Tibial artery (tissue), 4 donors: Measurements from ENCODE around the gene ADORA1.

Source experiments
- DNase-seq, 2 donors: peaks; one replicate each; pipeline ENCODE4 v3.0.0-alpha.2; 2019
- H3K27ac ChIP-seq, 2 donors: fragments of 200-600 bp; sonication (generic) in 1 of 2; 1 replicate in 1 of 2; 2 replicates in 1 of 2; pipeline ENCODE4 v1.5.1; 2018 to 2019; ENCODE audit warnings: mild to moderate bottlenecking in 1 of 2
- H3K27me3 ChIP-seq, 2 donors: fragments of 200-600 bp; sonication (generic) in 1 of 2; one replicate each; pipeline versions ENCODE4 v1.5.1 to v1.6.0; 2016 to 2019
- H3K36me3 ChIP-seq, 3 donors: fragments of 200-600 bp; sonication (generic) in 2 of 3; one replicate each; pipeline ENCODE4 v1.5.1; 2016 to 2019; ENCODE audit warnings: mild to moderate bottlenecking in 2 of 3
- H3K4me1 ChIP-seq, 4 donors: fragments of 200-600 bp; sonication (generic) in 2 of 4; 1 replicate in 3 of 4; 2 replicates in 1 of 4; pipeline ENCODE4 v1.5.1; 2016 to 2019
- H3K4me3 ChIP-seq, 2 donors: fragments of 200-600 bp; sonication (generic) in 1 of 2; 1 replicate in 1 of 2; 2 replicates in 1 of 2; pipeline ENCODE4 v1.5.1; 2018 to 2019; ENCODE audit warnings: mild to moderate bottlenecking in 2 of 2
- H3K9me3 ChIP-seq, 3 donors: fragments of 200-600 bp; sonication (generic) in 1 of 3; one replicate each; pipeline ENCODE4 v1.5.1; 2016 to 2019
- intact Hi-C: fragments of 100-400 bp; cut with DNase I; formaldehyde crosslinking; loops from one replicate; pipeline ENCODE4 v1.15.0; 2023; ENCODE audit warnings: low total_unique reads
- TF ChIP-seq, protein P1 (sequence below), 2 experiments: fragments of 200-600 bp in 1 of 2; fragments of 450-650 bp in 1 of 2; IDR thresholded peaks; one replicate each; pipeline ENCODE4 v1.5.1; 2017 to 2019; ENCODE audit warnings: antibody characterized with exemption in 2 of 2, mild to moderate bottlenecking in 1 of 2, moderate library complexity in 1 of 2

Gene ADORA1

DNA sequence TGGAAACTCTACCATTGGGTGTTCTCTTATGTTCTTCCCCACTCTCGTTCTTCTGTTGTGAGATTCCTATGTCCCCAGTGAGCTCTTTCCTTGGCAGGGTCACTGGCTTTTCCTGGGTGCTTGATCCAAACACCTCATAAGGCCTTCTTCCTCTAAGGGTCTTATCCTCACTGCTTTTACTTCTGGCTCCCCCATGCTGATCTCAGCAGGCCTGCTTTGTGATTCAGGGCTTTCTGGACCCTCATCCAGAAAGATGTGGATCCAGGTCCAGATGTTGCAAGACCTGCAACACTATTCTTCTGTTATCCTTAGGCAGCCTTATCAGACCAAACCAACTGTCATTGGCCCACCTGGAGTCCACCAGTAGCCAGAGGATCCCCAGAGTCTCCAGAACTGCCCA is 30.5 kb upstream of the ADORA1 start:
- H3K4me1 ChIP-seq, result no peaks in the 10 kb centered on the region
- no peak overlapping the region for H3K4me3 ChIP-seq
- no peaks in the 10 kb centered on the region for H3K36me3 ChIP-seq
- no peak for DNase-seq
- H3K9me3 ChIP-seq, result peaks cover 4 to 19% (median 13%) of the 10 kb centered on the region in 3 donors
- TF ChIP-seq, protein P1, sequence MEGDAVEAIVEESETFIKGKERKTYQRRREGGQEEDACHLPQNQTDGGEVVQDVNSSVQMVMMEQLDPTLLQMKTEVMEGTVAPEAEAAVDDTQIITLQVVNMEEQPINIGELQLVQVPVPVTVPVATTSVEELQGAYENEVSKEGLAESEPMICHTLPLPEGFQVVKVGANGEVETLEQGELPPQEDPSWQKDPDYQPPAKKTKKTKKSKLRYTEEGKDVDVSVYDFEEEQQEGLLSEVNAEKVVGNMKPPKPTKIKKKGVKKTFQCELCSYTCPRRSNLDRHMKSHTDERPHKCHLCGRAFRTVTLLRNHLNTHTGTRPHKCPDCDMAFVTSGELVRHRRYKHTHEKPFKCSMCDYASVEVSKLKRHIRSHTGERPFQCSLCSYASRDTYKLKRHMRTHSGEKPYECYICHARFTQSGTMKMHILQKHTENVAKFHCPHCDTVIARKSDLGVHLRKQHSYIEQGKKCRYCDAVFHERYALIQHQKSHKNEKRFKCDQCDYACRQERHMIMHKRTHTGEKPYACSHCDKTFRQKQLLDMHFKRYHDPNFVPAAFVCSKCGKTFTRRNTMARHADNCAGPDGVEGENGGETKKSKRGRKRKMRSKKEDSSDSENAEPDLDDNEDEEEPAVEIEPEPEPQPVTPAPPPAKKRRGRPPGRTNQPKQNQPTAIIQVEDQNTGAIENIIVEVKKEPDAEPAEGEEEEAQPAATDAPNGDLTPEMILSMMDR (IDR thresholded peaks at IDR 0.05), result no peak
- H3K27me3 ChIP-seq, result peaks cover 0 to 6% of the 10 kb centered on the region in 2 donors
- no peak overlapping the region for H3K27ac ChIP-seq
- intact Hi-C loops, result no loop called here

DNA sequence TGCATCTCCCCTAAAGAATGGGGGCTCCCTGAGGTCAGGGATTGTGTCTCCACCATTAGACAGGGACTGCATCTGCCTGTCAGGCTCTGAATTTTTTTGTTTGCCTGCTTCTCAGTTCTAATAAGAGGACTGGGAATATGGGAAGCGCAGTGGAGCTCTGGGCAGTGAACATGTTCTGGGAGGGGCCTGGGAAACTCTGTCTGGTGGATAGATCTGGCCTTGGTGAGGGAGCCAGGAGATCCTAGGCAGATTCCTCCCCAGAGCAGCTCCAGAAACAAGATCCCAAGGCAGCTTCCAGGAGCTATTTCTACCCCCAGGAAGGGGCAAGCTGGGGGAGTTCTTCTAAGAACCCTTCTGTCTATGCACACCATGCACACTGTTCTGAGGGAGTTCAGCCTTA is 29.1 kb upstream of the ADORA1 start:
- no peaks in the 10 kb centered on the region for H3K4me1 ChIP-seq
- peaks cover 0 to 8% of the 10 kb centered on the region in 2 donors for H3K27me3 ChIP-seq
- no peaks in the 10 kb centered on the region for H3K36me3 ChIP-seq
- no peak for DNase-seq
- intact Hi-C loops, result no loop called here
- no peak overlapping the region for H3K4me3 ChIP-seq
- no peak overlapping the region for H3K27ac ChIP-seq
- TF ChIP-seq, protein P1 (IDR thresholded peaks at IDR 0.05), result no peak
- peaks cover 4 to 19% (median 13%) of the 10 kb centered on the region in 3 donors for H3K9me3 ChIP-seq

DNA sequence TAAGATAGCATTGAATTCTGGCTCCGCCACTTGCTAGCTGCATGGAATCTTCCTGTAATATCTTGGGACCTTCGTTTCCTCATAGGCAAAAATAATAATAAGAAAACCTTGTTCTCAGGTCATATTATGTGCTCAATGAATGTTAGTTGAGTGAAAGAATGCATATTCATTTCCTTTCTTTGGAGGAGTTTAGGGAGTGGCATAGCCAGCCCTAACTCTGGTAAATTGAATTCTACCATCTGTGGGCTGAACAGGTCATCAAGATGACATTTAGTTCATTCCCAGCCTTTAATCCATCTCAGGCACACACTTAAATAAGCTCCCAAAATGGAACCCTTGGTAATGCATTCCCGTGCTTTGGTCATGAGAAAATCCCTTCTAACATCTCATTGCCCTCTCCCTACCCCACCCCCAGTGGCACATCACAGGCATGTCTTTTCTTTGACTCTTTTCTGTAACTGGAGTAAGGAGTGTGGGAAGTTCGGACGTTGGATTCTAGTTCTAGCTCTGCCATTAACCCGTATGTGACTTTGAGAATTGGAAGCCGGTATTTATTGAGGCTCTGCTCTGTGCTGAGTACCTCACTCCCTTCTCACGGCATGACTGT is 28.5 kb upstream of the ADORA1 start:
- intact Hi-C loops, result no loop called here
- TF ChIP-seq, protein P1 (IDR thresholded peaks at IDR 0.05), result no peak
- DNase-seq, result no peak
- Histone ChIP-seq H3K9me3 (peaks cover 4 to 16% (median 13%) of the 10 kb centered on the region in 3 donors), H3K27ac (no peak overlapping the region), H3K36me3 (no peaks in the 10 kb centered on the region), H3K27me3 (peaks cover 0 to 9% of the 10 kb centered on the region in 2 donors), H3K4me1 (no peaks in the 10 kb centered on the region), H3K4me3 (no peak overlapping the region)

DNA sequence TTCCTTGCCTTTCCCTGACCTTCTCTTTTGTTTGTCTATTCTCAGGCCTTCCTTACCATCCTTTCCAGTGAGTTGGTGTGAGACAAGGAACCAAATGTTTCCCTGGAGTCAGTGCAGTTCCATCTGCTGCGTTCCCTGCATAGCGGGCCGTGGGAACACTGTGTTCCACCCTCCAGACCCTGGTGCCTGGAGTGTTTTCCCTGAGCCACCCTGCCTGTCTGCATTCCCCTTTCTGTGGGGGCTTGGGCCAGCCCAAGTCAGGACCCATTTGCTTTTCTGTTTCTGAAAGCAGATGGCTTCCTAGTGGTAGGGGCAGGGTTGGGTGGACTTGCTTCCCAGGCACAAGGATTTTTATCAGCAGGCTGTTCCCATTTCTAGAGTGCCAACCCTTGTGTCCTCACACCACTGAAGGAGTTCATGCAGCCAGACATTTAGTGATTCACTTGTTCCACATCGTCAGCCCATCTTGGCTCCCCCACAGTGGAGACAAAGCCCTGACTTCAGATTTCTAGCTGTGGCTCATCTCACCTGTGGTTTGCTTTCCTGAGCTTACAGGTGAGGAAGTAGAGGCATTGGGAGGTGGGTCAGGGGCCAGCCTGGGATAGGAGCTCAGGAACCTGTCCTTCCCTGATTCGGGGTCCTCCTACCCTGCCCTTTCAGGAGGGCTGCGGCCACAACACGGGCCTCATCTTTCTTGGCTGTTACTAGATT is 27.6 kb upstream of the ADORA1 start:
- no peaks in the 10 kb centered on the region for H3K4me1 ChIP-seq
- no peak overlapping the region for H3K27ac ChIP-seq
- intact Hi-C loops, result no loop called here
- no peak for DNase-seq
- peaks cover 0 to 9% of the 10 kb centered on the region in 2 donors for H3K27me3 ChIP-seq
- H3K4me3 ChIP-seq, result no peak overlapping the region
- H3K36me3 ChIP-seq, result no peaks in the 10 kb centered on the region
- TF ChIP-seq, protein P1 (IDR thresholded peaks at IDR 0.05), result no peak
- H3K9me3 ChIP-seq, result peaks cover 4 to 13% (median 8%) of the 10 kb centered on the region in 3 donors

DNA sequence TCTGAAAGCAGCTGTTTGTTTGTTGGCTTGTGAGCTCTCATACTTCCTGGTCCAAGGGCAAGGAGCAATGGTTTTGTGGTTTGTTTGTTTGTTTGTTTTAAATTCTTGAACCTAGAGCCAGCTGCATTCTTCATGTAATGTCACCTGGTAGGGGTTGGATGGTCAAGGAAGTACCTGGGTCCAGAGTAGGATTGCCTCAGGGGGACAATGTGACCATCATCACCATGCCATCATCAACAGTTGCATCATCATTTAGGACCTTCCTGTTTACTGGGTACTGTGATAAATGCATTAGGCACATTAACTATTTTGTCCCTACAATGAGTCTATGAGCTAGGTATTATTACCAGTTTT is 27.0 kb upstream of the ADORA1 start:
- Histone ChIP-seq H3K4me3 (no peak overlapping the region), H3K27me3 (peaks cover 0 to 9% of the 10 kb centered on the region in 2 donors), H3K4me1 (no peaks in the 10 kb centered on the region), H3K9me3 (peaks cover 0 to 10% (median 6%) of the 10 kb centered on the region in 3 donors), H3K27ac (no peak overlapping the region), H3K36me3 (no peaks in the 10 kb centered on the region)
- TF ChIP-seq, protein P1 (IDR thresholded peaks at IDR 0.05), result no peak
- no peak for DNase-seq
- intact Hi-C loops, result no loop called here
